GM23338 (cell line): ENCODE results near the gene DTNA. TPM values are rescaled to one million over a fixed set of nuclear protein-coding genes. Genes with fewer than 3 reads are reported as not detected.

Experiments used
- ATAC-seq: fragments of 200-7000 bp; cut with Tn5 transposase; 3 replicates; pipeline ENCODE4 v1.9.1; 2020
- DNase-seq: peaks from one replicate; pipeline ENCODE4 v3.0.0-alpha.2; 2015; ENCODE audit warnings: low spot score
- H2AFZ ChIP-seq: fragments of 200-600 bp; sonication (generic); 2 replicates; pipeline ENCODE4 v1.8.0; 2016; ENCODE audit warnings: antibody characterized with exemption, mild to moderate bottlenecking, moderate library complexity
- H3F3A ChIP-seq: fragments of 200-600 bp; sonication (generic); replicated peaks from 2 replicates; pipeline ENCODE4 v1.8.0; 2017; ENCODE audit warnings: antibody characterized with exemption, mixed run types, low read depth
- H3K27ac ChIP-seq: fragments of 200-600 bp; sonication (generic); 2 replicates; pipeline ENCODE4 v1.6.1; 2016; ENCODE audit warnings: low read depth
- H3K27me3 ChIP-seq: fragments of 200-600 bp; sonication (generic); 2 replicates; pipeline ENCODE4 v1.8.0; 2016; ENCODE audit warnings: mild to moderate bottlenecking, mixed run types, moderate library complexity; ENCODE audit not compliant: insufficient read depth
- H3K36me3 ChIP-seq: fragments of 200-600 bp; sonication (generic); 2 replicates; pipeline ENCODE4 v1.8.0; 2016; ENCODE audit warnings: mild to moderate bottlenecking; ENCODE audit not compliant: insufficient read depth
- H3K4me1 ChIP-seq: fragments of 200-600 bp; sonication (generic); 2 replicates; pipeline ENCODE4 v1.8.0; 2016; ENCODE audit warnings: mild to moderate bottlenecking, moderate library complexity; ENCODE audit not compliant: insufficient read depth
- H3K4me2 ChIP-seq: fragments of 200-600 bp; sonication (generic); 2 replicates; pipeline ENCODE4 v1.7.1; 2017; ENCODE audit warnings: mixed run types
- H3K4me3 ChIP-seq: fragments of 200-600 bp; sonication (generic); 2 replicates; pipeline ENCODE4 v1.6.1; 2016; ENCODE audit warnings: mixed run types
- H3K79me2 ChIP-seq: fragments of 200-600 bp; sonication (generic); replicated peaks from 2 replicates; pipeline ENCODE4 v1.8.0; 2017; ENCODE audit warnings: mild to moderate bottlenecking; ENCODE audit not compliant: insufficient read depth
- H3K9me2 ChIP-seq: fragments of 200-600 bp; sonication (generic); 2 replicates; pipeline ENCODE4 v1.8.0; 2017; ENCODE audit not compliant: insufficient read depth
- H4K20me1 ChIP-seq: fragments of 200-600 bp; sonication (generic); replicated peaks from 2 replicates; pipeline ENCODE4 v1.8.0; 2017; ENCODE audit warnings: mild to moderate bottlenecking; ENCODE audit not compliant: insufficient read depth
- H3K27ac Mint-ChIP-seq: 2 replicates; pipeline ENCODE4 v1.8.0; 2020; ENCODE audit warnings: inconsistent platforms, mild to moderate bottlenecking, moderate library complexity, mixed read lengths
- H3K27me3 Mint-ChIP-seq: 3 replicates; pipeline ENCODE4 v1.8.0; 2022; ENCODE audit warnings: low read depth, mild to moderate bottlenecking, moderate library complexity, mixed read lengths, inconsistent platforms; ENCODE audit not compliant: insufficient read depth, poor library complexity
- H3K36me3 Mint-ChIP-seq: 3 replicates; pipeline ENCODE4 v1.8.0; 2021; ENCODE audit warnings: low read depth, mild to moderate bottlenecking, inconsistent platforms, moderate library complexity, mixed read lengths
- H3K4me1 Mint-ChIP-seq: 3 replicates; pipeline ENCODE4 v1.8.0; 2020; ENCODE audit warnings: mild to moderate bottlenecking, inconsistent platforms, mixed read lengths
- H3K4me3 Mint-ChIP-seq: 3 replicates; pipeline ENCODE4 v1.8.0; 2021; ENCODE audit warnings: moderate library complexity, mild to moderate bottlenecking, inconsistent platforms, mixed read lengths
- H3K9me3 Mint-ChIP-seq: 3 replicates; pipeline ENCODE4 v1.8.0; 2020; ENCODE audit warnings: moderate library complexity, mild to moderate bottlenecking, inconsistent platforms, mixed read lengths
- CREB1 ChIP-seq: fragments of 250-450 bp; sonication (Bioruptor Pico); IDR thresholded peaks from 2 replicates; pipeline ENCODE4 v1.5.0; 2020; ENCODE audit warnings: low read depth, mild to moderate bottlenecking, moderate library complexity
- EZH2 ChIP-seq: fragments of 200-600 bp; sonication (generic); IDR thresholded peaks from one replicate; pipeline ENCODE4 v1.8.0; 2017; ENCODE audit warnings: antibody characterized with exemption, mild to moderate bottlenecking, low read depth; ENCODE audit not compliant: unreplicated experiment
- EZH2phosphoT487 ChIP-seq: fragments of 200-600 bp; sonication (generic); IDR thresholded peaks from one replicate; pipeline ENCODE4 v1.8.1; 2018; ENCODE audit warnings: antibody characterized with exemption; ENCODE audit not compliant: unreplicated experiment
- JUNB ChIP-seq: IDR thresholded peaks from one replicate; pipeline ENCODE4 v1.6.1; 2016; ENCODE audit warnings: antibody characterized with exemption; ENCODE audit not compliant: unreplicated experiment
- POLR2AphosphoS5 ChIP-seq: IDR thresholded peaks from 2 replicates; pipeline ENCODE4 v1.6.1; 2016; ENCODE audit warnings: antibody characterized with exemption, low read depth
- STAT1 ChIP-seq: IDR thresholded peaks from one replicate; pipeline ENCODE4 v1.6.1; 2016; ENCODE audit warnings: antibody characterized with exemption; ENCODE audit not compliant: unreplicated experiment
- ZNF114 ChIP-seq: fragments of 250-450 bp; sonication (Bioruptor Pico); IDR thresholded peaks from 2 replicates; pipeline ENCODE4 v1.5.0; 2020; ENCODE audit warnings: mild to moderate bottlenecking, moderate library complexity
- ZNF331 ChIP-seq: fragments of 250-450 bp; sonication (Bioruptor Pico); IDR thresholded peaks from 2 replicates; pipeline ENCODE4 v1.5.0; 2020; ENCODE audit warnings: low read depth, mild to moderate bottlenecking, moderate library complexity
- polyA plus RNA-seq: library from polyadenylated mRNA; unstranded; fragments of >200 nt; fragmentation: Nextera tagmentation; extraction: Ambion mirVana; gene quantifications from 2 replicates; pipeline ENCODE4 v1.2.1, GENCODE V29; 2016
- total RNA-seq: library from RNA; depleted of rRNA; stranded (reverse); fragments of >200 nt; shearing (Covaris generic); gene quantifications from 2 replicates; pipeline ENCODE4 v1.2.3, GENCODE V29; 2014
- TF ChIP-seq, protein P1 (sequence below): fragments of 250-450 bp; sonication (Bioruptor Pico); IDR thresholded peaks from 2 replicates; pipeline ENCODE4 v1.5.0; 2020; ENCODE audit warnings: mild to moderate bottlenecking, moderate library complexity
- TF ChIP-seq, protein P2 (sequence below), 2 experiments: fragments of 200-600 bp in 1 of 2; sonication (generic) in 1 of 2; conservative IDR thresholded peaks; 2 replicates each; pipeline versions ENCODE4 v1.5.1 to v1.6.1; 2016 to 2017; ENCODE audit warnings: antibody characterized with exemption in 2 of 2, low read depth in 2 of 2, mild to moderate bottlenecking in 2 of 2, moderate library complexity in 1 of 2
- TF ChIP-seq, protein P3 (sequence below): IDR thresholded peaks from one replicate; pipeline ENCODE4 v1.6.1; 2018; ENCODE audit warnings: antibody characterized with exemption; ENCODE audit not compliant: unreplicated experiment
- TF ChIP-seq, protein P4 (sequence below): IDR thresholded peaks from 2 replicates; pipeline ENCODE4 v1.6.1; 2016; ENCODE audit warnings: antibody characterized with exemption

The DTNA gene
- total and polyA plus RNA-seq, 2 experiments from 2014 or later = 11.5 to 25.1 TPM

DNA sequence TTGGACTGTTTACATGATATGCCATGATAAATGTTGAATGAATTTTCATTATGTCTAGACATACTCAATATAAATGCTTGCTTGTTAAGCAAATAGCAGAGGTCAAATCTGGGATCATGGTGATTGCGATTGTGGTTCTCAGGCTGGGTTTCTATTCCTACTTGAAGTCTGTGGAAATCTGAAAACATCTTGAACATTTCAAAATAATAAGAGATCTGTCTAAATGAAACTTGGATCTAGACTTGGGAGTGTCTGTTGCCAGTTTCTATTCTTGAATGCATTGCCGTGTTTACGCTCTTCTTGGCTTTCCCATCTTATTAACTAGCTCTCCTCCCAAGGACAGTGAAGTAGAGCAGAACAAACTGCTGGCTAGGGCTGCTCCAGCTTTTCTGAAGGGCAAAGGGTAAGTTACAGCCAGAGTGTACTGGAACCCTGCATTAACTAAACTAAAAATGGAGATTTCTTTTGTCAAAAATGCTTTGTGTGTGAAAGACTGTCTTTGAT, 127.7 kb downstream of the DTNA start:
- TF ChIP-seq STAT1 = no peak
- TF ChIP-seq, protein P1, sequence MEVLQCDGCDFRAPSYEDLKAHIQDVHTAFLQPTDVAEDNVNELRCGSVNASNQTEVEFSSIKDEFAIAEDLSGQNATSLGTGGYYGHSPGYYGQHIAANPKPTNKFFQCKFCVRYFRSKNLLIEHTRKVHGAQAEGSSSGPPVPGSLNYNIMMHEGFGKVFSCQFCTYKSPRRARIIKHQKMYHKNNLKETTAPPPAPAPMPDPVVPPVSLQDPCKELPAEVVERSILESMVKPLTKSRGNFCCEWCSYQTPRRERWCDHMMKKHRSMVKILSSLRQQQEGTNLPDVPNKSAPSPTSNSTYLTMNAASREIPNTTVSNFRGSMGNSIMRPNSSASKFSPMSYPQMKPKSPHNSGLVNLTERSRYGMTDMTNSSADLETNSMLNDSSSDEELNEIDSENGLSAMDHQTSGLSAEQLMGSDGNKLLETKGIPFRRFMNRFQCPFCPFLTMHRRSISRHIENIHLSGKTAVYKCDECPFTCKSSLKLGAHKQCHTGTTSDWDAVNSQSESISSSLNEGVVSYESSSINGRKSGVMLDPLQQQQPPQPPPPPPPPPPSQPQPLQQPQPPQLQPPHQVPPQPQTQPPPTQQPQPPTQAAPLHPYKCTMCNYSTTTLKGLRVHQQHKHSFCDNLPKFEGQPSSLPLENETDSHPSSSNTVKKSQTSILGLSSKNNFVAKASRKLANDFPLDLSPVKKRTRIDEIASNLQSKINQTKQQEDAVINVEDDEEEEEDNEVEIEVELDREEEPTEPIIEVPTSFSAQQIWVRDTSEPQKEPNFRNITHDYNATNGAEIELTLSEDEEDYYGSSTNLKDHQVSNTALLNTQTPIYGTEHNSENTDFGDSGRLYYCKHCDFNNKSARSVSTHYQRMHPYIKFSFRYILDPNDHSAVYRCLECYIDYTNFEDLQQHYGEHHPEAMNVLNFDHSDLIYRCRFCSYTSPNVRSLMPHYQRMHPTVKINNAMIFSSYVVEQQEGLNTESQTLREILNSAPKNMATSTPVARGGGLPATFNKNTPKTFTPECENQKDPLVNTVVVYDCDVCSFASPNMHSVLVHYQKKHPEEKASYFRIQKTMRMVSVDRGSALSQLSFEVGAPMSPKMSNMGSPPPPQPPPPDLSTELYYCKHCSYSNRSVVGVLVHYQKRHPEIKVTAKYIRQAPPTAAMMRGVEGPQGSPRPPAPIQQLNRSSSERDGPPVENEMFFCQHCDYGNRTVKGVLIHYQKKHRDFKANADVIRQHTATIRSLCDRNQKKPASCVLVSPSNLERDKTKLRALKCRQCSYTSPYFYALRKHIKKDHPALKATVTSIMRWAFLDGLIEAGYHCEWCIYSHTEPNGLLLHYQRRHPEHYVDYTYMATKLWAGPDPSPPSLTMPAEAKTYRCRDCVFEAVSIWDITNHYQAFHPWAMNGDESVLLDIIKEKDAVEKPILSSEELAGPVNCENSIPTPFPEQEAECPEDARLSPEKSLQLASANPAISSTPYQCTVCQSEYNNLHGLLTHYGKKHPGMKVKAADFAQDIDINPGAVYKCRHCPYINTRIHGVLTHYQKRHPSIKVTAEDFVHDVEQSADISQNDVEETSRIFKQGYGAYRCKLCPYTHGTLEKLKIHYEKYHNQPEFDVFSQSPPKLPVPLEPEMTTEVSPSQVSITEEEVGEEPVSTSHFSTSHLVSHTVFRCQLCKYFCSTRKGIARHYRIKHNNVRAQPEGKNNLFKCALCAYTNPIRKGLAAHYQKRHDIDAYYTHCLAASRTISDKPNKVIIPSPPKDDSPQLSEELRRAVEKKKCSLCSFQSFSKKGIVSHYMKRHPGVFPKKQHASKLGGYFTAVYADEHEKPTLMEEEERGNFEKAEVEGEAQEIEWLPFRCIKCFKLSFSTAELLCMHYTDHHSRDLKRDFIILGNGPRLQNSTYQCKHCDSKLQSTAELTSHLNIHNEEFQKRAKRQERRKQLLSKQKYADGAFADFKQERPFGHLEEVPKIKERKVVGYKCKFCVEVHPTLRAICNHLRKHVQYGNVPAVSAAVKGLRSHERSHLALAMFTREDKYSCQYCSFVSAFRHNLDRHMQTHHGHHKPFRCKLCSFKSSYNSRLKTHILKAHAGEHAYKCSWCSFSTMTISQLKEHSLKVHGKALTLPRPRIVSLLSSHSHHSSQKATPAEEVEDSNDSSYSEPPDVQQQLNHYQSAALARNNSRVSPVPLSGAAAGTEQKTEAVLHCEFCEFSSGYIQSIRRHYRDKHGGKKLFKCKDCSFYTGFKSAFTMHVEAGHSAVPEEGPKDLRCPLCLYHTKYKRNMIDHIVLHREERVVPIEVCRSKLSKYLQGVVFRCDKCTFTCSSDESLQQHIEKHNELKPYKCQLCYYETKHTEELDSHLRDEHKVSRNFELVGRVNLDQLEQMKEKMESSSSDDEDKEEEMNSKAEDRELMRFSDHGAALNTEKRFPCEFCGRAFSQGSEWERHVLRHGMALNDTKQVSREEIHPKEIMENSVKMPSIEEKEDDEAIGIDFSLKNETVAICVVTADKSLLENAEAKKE (CRISPR knock-in tag) = no peak
- TF ChIP-seq EZH2 = no peak
- no peak for TF ChIP-seq ZNF114
- TF ChIP-seq CREB1 (CRISPR knock-in tag) = no peak
- TF ChIP-seq, protein P2, sequence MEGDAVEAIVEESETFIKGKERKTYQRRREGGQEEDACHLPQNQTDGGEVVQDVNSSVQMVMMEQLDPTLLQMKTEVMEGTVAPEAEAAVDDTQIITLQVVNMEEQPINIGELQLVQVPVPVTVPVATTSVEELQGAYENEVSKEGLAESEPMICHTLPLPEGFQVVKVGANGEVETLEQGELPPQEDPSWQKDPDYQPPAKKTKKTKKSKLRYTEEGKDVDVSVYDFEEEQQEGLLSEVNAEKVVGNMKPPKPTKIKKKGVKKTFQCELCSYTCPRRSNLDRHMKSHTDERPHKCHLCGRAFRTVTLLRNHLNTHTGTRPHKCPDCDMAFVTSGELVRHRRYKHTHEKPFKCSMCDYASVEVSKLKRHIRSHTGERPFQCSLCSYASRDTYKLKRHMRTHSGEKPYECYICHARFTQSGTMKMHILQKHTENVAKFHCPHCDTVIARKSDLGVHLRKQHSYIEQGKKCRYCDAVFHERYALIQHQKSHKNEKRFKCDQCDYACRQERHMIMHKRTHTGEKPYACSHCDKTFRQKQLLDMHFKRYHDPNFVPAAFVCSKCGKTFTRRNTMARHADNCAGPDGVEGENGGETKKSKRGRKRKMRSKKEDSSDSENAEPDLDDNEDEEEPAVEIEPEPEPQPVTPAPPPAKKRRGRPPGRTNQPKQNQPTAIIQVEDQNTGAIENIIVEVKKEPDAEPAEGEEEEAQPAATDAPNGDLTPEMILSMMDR (conservative IDR thresholded peaks at IDR 0.05; ENCODE audit: low read depth in 2 of 2) = no peak
- TF ChIP-seq POLR2AphosphoS5 = no peak
- TF ChIP-seq, protein P3, sequence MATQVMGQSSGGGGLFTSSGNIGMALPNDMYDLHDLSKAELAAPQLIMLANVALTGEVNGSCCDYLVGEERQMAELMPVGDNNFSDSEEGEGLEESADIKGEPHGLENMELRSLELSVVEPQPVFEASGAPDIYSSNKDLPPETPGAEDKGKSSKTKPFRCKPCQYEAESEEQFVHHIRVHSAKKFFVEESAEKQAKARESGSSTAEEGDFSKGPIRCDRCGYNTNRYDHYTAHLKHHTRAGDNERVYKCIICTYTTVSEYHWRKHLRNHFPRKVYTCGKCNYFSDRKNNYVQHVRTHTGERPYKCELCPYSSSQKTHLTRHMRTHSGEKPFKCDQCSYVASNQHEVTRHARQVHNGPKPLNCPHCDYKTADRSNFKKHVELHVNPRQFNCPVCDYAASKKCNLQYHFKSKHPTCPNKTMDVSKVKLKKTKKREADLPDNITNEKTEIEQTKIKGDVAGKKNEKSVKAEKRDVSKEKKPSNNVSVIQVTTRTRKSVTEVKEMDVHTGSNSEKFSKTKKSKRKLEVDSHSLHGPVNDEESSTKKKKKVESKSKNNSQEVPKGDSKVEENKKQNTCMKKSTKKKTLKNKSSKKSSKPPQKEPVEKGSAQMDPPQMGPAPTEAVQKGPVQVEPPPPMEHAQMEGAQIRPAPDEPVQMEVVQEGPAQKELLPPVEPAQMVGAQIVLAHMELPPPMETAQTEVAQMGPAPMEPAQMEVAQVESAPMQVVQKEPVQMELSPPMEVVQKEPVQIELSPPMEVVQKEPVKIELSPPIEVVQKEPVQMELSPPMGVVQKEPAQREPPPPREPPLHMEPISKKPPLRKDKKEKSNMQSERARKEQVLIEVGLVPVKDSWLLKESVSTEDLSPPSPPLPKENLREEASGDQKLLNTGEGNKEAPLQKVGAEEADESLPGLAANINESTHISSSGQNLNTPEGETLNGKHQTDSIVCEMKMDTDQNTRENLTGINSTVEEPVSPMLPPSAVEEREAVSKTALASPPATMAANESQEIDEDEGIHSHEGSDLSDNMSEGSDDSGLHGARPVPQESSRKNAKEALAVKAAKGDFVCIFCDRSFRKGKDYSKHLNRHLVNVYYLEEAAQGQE = no peak
- TF ChIP-seq JUNB = no peak
- no peak for TF ChIP-seq EZH2phosphoT487
- TF ChIP-seq, protein P4, sequence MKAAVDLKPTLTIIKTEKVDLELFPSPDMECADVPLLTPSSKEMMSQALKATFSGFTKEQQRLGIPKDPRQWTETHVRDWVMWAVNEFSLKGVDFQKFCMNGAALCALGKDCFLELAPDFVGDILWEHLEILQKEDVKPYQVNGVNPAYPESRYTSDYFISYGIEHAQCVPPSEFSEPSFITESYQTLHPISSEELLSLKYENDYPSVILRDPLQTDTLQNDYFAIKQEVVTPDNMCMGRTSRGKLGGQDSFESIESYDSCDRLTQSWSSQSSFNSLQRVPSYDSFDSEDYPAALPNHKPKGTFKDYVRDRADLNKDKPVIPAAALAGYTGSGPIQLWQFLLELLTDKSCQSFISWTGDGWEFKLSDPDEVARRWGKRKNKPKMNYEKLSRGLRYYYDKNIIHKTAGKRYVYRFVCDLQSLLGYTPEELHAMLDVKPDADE = no peak
- no peak for TF ChIP-seq ZNF331 (CRISPR knock-in tag)
- peaks cover 2% of the 10 kb centered on the region for H3K27me3 Mint-ChIP-seq
- Histone ChIP-seq H3K36me3 (no peaks in the 10 kb centered on the region), H3K79me2 (no peaks in the 10 kb centered on the region), H4K20me1 (no peaks in the 10 kb centered on the region), H3K27me3 (no peaks in the 10 kb centered on the region), H3K9me2 (no peaks in the 10 kb centered on the region), H3K4me1 (peaks cover 43% of the 10 kb centered on the region), H3F3A (no peaks in the 10 kb centered on the region), H2AFZ (no peak overlapping the region), H3K4me2 (0 out of 2 replicates have a peak overlapping the region, but pooled peaks have one; percentile 35), H3K4me3 (no peak overlapping the region), H3K27ac (peak overlapping the region; percentile 43)
- H3K9me3 Mint-ChIP-seq = 0 out of 3 replicates have a peak, but pooled peaks cover 6% of the 10 kb centered on the region
- no peak overlapping the region for H3K4me3 Mint-ChIP-seq
- peaks cover 38% of the 10 kb centered on the region for H3K4me1 Mint-ChIP-seq
- ATAC-seq (peak; percentile 60), DNase-seq (no peak)
- peaks cover 10% of the 10 kb centered on the region; the same call in 2 of the 3 replicates for H3K36me3 Mint-ChIP-seq
- no peak overlapping the region for H3K27ac Mint-ChIP-seq
